Astrocyte of the cerebellum (primary cell): ENCODE results near the gene CAPS.

Source experiments
- DNase-seq: peaks from one replicate; pipeline ENCODE4 v3.0.0-alpha.2; 2011; ENCODE audit warnings: low read depth
- H3K4me3 ChIP-seq: 2 replicates; pipeline ENCODE4 v1.5.1; 2011; ENCODE audit warnings: mild to moderate bottlenecking, low read depth, low read length, moderate library complexity
- in situ Hi-C: cut with HindIII; loops from 2 replicates; pipeline ENCODE4 v1.10.0; 2017; ENCODE audit warnings: low sequenced_read_pairs
- TF ChIP-seq, protein P1 (sequence below): IDR thresholded peaks from 2 replicates; pipeline ENCODE4 v1.5.1; 2012; ENCODE audit warnings: low read length, low read depth, moderate library complexity, mild to moderate bottlenecking; ENCODE audit errors: missing control alignments

Gene CAPS

DNA sequence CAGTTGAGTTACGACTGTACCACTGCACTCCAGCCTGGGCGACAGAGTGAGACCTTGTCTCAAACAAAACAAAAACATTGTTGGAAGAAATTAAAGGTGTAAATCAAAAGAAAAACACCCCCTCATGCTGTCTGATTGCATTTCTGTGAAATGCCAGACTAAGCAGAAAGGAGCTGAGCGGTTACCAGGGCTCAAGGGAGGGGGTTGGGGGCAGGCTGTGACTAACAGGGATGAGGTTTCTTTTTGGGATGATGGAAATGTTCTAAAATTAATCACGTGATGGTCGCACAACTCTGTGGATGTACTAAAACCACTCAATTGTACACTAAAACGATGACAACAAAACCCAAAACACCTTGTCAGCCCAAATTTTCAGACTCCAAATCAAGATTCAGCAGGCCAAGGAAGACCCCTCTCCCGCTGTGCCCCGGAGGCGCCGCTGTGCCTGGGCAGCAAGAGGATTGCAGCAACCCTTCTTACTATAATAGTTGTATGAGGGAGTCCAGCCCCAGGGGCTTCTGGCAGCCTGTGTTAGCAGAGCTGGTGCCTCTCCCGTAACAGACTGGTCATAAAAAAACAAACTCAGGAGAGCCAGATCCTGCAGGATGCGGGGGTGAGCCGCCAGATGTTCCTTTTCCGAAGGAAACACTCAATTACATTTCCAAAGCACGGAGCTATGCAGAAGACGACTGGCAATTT is 20.9 kb downstream of the CAPS start:
- DNase-seq, result no peak
- no peak overlapping the region for H3K4me3 ChIP-seq
- in situ Hi-C loops, result loop anchor here (5.0 kb wide), 1 partner anchor 32 kb away; no protein-coding TSS in a partner anchor
- TF ChIP-seq, protein P1, sequence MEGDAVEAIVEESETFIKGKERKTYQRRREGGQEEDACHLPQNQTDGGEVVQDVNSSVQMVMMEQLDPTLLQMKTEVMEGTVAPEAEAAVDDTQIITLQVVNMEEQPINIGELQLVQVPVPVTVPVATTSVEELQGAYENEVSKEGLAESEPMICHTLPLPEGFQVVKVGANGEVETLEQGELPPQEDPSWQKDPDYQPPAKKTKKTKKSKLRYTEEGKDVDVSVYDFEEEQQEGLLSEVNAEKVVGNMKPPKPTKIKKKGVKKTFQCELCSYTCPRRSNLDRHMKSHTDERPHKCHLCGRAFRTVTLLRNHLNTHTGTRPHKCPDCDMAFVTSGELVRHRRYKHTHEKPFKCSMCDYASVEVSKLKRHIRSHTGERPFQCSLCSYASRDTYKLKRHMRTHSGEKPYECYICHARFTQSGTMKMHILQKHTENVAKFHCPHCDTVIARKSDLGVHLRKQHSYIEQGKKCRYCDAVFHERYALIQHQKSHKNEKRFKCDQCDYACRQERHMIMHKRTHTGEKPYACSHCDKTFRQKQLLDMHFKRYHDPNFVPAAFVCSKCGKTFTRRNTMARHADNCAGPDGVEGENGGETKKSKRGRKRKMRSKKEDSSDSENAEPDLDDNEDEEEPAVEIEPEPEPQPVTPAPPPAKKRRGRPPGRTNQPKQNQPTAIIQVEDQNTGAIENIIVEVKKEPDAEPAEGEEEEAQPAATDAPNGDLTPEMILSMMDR, result no peak

GRCh38 chr19:5935473-5936291 is 21.6 kb downstream of the CAPS start:
- no peak overlapping the region for H3K4me3 ChIP-seq

GRCh38 chr19:5936292-5936592 is 22.2 kb downstream of the CAPS start:
- no peak overlapping the region for H3K4me3 ChIP-seq
- in situ Hi-C loops, result no loop called here
- DNase-seq, result no peak
- TF ChIP-seq, protein P1, result no peak

More at GRCh38 chr19:5935473-5936291, 21.6 kb downstream of the CAPS start:
- in situ Hi-C loops, result no loop called here
- no peak for DNase-seq
- TF ChIP-seq, protein P1, result no peak

DNA sequence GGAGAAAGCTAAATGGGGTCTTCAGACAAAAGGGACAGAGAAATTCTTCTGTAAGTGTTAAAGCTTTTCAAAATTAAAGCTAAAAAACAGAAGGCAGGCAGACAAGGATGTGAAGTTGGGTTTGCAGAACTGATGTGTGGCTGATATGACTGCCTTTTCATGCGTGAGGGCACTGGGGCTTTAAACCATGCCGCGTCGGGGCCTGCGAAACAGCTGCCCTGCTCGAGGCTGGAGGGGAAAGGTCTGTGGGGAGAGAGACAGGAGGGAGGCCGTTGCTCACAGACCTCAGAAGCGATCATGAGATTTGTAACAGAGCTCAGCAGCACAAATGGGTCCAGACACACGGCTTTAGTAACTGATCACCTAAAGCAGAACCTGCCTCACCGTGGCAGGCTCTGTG is 23.5 kb downstream of the CAPS start:
- in situ Hi-C loops, result no loop called here

GRCh38 chr19:5940260-5941208 is 26.5 kb downstream of the CAPS start:
- TF ChIP-seq, protein P1, result no peak
- DNase-seq, result no peak
- no peak overlapping the region for H3K4me3 ChIP-seq
- in situ Hi-C loops, result no loop called here

More for the DNA sequence above, 23.5 kb downstream of the CAPS start:
- no peak for DNase-seq
- TF ChIP-seq, protein P1, result no peak
- no peak overlapping the region for H3K4me3 ChIP-seq

DNA sequence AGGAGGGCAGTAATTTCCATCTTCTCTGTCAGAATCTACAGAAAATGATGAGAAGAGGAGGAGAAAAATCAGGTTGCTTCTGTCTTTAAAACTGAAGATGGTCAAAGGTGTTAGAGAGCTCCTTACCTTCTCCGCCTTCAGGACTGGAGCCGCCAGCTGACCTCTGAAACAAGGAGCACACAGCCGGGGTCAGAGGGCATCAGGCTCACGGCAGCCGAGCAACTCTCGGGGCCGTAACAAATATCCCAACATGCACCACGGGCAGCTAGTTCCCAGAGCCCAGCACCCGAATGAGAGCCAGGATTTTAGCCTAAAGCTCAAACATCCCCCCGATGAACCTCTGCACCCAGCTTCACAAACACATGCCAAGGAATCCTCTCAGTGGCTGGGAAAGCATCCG is 27.6 kb downstream of the CAPS start:
- H3K4me3 ChIP-seq, result no peak overlapping the region
- TF ChIP-seq, protein P1, result no peak
- in situ Hi-C loops, result no loop called here
- no peak for DNase-seq
